GM23338 (cell line): Measurements from ENCODE around the gene GPC6. TPM values are rescaled to one million over a fixed set of nuclear protein-coding genes. Genes with fewer than 3 reads are reported as not detected.

ENCODE experiments used
- ATAC-seq: fragments of 200-7000 bp; cut with Tn5 transposase; 3 replicates; pipeline ENCODE4 v1.9.1; 2020
- DNase-seq: peaks from one replicate; pipeline ENCODE4 v3.0.0-alpha.2; 2015; ENCODE audit warnings: low spot score
- H2AFZ ChIP-seq: fragments of 200-600 bp; sonication (generic); 2 replicates; pipeline ENCODE4 v1.8.0; 2016; ENCODE audit warnings: antibody characterized with exemption, mild to moderate bottlenecking, moderate library complexity
- H3F3A ChIP-seq: fragments of 200-600 bp; sonication (generic); replicated peaks from 2 replicates; pipeline ENCODE4 v1.8.0; 2017; ENCODE audit warnings: antibody characterized with exemption, mixed run types, low read depth
- H3K27ac ChIP-seq: fragments of 200-600 bp; sonication (generic); 2 replicates; pipeline ENCODE4 v1.6.1; 2016; ENCODE audit warnings: low read depth
- H3K27me3 ChIP-seq: fragments of 200-600 bp; sonication (generic); 2 replicates; pipeline ENCODE4 v1.8.0; 2016; ENCODE audit warnings: mild to moderate bottlenecking, mixed run types, moderate library complexity; ENCODE audit not compliant: insufficient read depth
- H3K36me3 ChIP-seq: fragments of 200-600 bp; sonication (generic); 2 replicates; pipeline ENCODE4 v1.8.0; 2016; ENCODE audit warnings: mild to moderate bottlenecking; ENCODE audit not compliant: insufficient read depth
- H3K4me1 ChIP-seq: fragments of 200-600 bp; sonication (generic); 2 replicates; pipeline ENCODE4 v1.8.0; 2016; ENCODE audit warnings: mild to moderate bottlenecking, moderate library complexity; ENCODE audit not compliant: insufficient read depth
- H3K4me2 ChIP-seq: fragments of 200-600 bp; sonication (generic); 2 replicates; pipeline ENCODE4 v1.7.1; 2017; ENCODE audit warnings: mixed run types
- H3K4me3 ChIP-seq: fragments of 200-600 bp; sonication (generic); 2 replicates; pipeline ENCODE4 v1.6.1; 2016; ENCODE audit warnings: mixed run types
- H3K79me2 ChIP-seq: fragments of 200-600 bp; sonication (generic); replicated peaks from 2 replicates; pipeline ENCODE4 v1.8.0; 2017; ENCODE audit warnings: mild to moderate bottlenecking; ENCODE audit not compliant: insufficient read depth
- H3K9me2 ChIP-seq: fragments of 200-600 bp; sonication (generic); 2 replicates; pipeline ENCODE4 v1.8.0; 2017; ENCODE audit not compliant: insufficient read depth
- H4K20me1 ChIP-seq: fragments of 200-600 bp; sonication (generic); replicated peaks from 2 replicates; pipeline ENCODE4 v1.8.0; 2017; ENCODE audit warnings: mild to moderate bottlenecking; ENCODE audit not compliant: insufficient read depth
- H3K27ac Mint-ChIP-seq: 2 replicates; pipeline ENCODE4 v1.8.0; 2020; ENCODE audit warnings: inconsistent platforms, mild to moderate bottlenecking, moderate library complexity, mixed read lengths
- H3K27me3 Mint-ChIP-seq: 3 replicates; pipeline ENCODE4 v1.8.0; 2022; ENCODE audit warnings: low read depth, mild to moderate bottlenecking, moderate library complexity, mixed read lengths, inconsistent platforms; ENCODE audit not compliant: insufficient read depth, poor library complexity
- H3K36me3 Mint-ChIP-seq: 3 replicates; pipeline ENCODE4 v1.8.0; 2021; ENCODE audit warnings: low read depth, mild to moderate bottlenecking, inconsistent platforms, moderate library complexity, mixed read lengths
- H3K4me1 Mint-ChIP-seq: 3 replicates; pipeline ENCODE4 v1.8.0; 2020; ENCODE audit warnings: mild to moderate bottlenecking, inconsistent platforms, mixed read lengths
- H3K4me3 Mint-ChIP-seq: 3 replicates; pipeline ENCODE4 v1.8.0; 2021; ENCODE audit warnings: moderate library complexity, mild to moderate bottlenecking, inconsistent platforms, mixed read lengths
- H3K9me3 Mint-ChIP-seq: 3 replicates; pipeline ENCODE4 v1.8.0; 2020; ENCODE audit warnings: moderate library complexity, mild to moderate bottlenecking, inconsistent platforms, mixed read lengths
- CREB1 ChIP-seq: fragments of 250-450 bp; sonication (Bioruptor Pico); IDR thresholded peaks from 2 replicates; pipeline ENCODE4 v1.5.0; 2020; ENCODE audit warnings: low read depth, mild to moderate bottlenecking, moderate library complexity
- EZH2 ChIP-seq: fragments of 200-600 bp; sonication (generic); IDR thresholded peaks from one replicate; pipeline ENCODE4 v1.8.0; 2017; ENCODE audit warnings: antibody characterized with exemption, mild to moderate bottlenecking, low read depth; ENCODE audit not compliant: unreplicated experiment
- JUNB ChIP-seq: IDR thresholded peaks from one replicate; pipeline ENCODE4 v1.6.1; 2016; ENCODE audit warnings: antibody characterized with exemption; ENCODE audit not compliant: unreplicated experiment
- NANOG ChIP-seq: IDR thresholded peaks from 2 replicates; pipeline ENCODE4 v1.6.1; 2016; ENCODE audit warnings: antibody characterized with exemption, borderline replicate concordance
- POLR2AphosphoS5 ChIP-seq: IDR thresholded peaks from 2 replicates; pipeline ENCODE4 v1.6.1; 2016; ENCODE audit warnings: antibody characterized with exemption, low read depth
- ZNF114 ChIP-seq: fragments of 250-450 bp; sonication (Bioruptor Pico); IDR thresholded peaks from 2 replicates; pipeline ENCODE4 v1.5.0; 2020; ENCODE audit warnings: mild to moderate bottlenecking, moderate library complexity
- polyA plus RNA-seq: library from polyadenylated mRNA; unstranded; fragments of >200 nt; fragmentation: Nextera tagmentation; extraction: Ambion mirVana; gene quantifications from 2 replicates; pipeline ENCODE4 v1.2.1, GENCODE V29; 2016
- total RNA-seq: library from RNA; depleted of rRNA; stranded (reverse); fragments of >200 nt; shearing (Covaris generic); gene quantifications from 2 replicates; pipeline ENCODE4 v1.2.3, GENCODE V29; 2014
- TF ChIP-seq, protein P1 (sequence below): fragments of 250-450 bp; sonication (Bioruptor Pico); IDR thresholded peaks from 2 replicates; pipeline ENCODE4 v1.5.0; 2020; ENCODE audit warnings: mild to moderate bottlenecking, moderate library complexity
- TF ChIP-seq, protein P2 (sequence below): IDR thresholded peaks from 2 replicates; pipeline ENCODE4 v1.6.1; 2016; ENCODE audit warnings: antibody characterized with exemption
- TF ChIP-seq, protein P3 (sequence below): IDR thresholded peaks from one replicate; pipeline ENCODE4 v1.6.1; 2018; ENCODE audit warnings: antibody characterized with exemption; ENCODE audit not compliant: unreplicated experiment
- TF ChIP-seq, protein P4 (sequence below), 2 experiments: fragments of 200-600 bp in 1 of 2; sonication (generic) in 1 of 2; conservative IDR thresholded peaks; 2 replicates each; pipeline versions ENCODE4 v1.5.1 to v1.6.1; 2016 to 2017; ENCODE audit warnings: antibody characterized with exemption in 2 of 2, low read depth in 2 of 2, mild to moderate bottlenecking in 2 of 2, moderate library complexity in 1 of 2

Gene GPC6
- total and polyA plus RNA-seq, 2 experiments from 2014 or later, result 6.4 to 28.6 TPM

DNA sequence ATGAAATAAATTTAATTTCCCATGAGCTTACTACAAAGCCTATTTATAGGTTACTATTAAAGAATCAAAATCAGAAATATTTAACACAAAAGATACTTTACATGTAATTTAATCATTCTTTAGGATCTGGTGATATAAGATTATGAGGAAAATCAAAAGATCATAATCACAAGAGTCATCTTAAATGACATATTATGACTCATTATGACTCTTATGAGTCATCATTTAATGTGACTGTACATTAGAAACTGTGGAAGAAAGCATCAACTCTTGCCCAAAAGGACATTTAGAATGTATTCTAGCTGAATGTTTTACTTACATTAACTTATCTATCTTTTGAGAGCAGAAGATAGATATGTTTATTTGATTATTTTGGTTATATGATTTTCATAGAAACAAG lies 794.2 kb downstream of the GPC6 start:
- no peaks in the 10 kb centered on the region for H4K20me1 ChIP-seq
- H3K36me3 ChIP-seq, result no peaks in the 10 kb centered on the region
- H3K4me2 ChIP-seq, result no peak overlapping the region
- no peaks in the 10 kb centered on the region for H3K9me2 ChIP-seq
- no peaks in the 10 kb centered on the region for H3K27me3 Mint-ChIP-seq
- DNase-seq (no peak), ATAC-seq (no peak)
- H3K27ac ChIP-seq, result no peak overlapping the region
- H3K79me2 ChIP-seq, result no peaks in the 10 kb centered on the region
- no peaks in the 10 kb centered on the region for H3K36me3 Mint-ChIP-seq
- no peaks in the 10 kb centered on the region for H3K27me3 ChIP-seq
- TF ChIP-seq, protein P1, sequence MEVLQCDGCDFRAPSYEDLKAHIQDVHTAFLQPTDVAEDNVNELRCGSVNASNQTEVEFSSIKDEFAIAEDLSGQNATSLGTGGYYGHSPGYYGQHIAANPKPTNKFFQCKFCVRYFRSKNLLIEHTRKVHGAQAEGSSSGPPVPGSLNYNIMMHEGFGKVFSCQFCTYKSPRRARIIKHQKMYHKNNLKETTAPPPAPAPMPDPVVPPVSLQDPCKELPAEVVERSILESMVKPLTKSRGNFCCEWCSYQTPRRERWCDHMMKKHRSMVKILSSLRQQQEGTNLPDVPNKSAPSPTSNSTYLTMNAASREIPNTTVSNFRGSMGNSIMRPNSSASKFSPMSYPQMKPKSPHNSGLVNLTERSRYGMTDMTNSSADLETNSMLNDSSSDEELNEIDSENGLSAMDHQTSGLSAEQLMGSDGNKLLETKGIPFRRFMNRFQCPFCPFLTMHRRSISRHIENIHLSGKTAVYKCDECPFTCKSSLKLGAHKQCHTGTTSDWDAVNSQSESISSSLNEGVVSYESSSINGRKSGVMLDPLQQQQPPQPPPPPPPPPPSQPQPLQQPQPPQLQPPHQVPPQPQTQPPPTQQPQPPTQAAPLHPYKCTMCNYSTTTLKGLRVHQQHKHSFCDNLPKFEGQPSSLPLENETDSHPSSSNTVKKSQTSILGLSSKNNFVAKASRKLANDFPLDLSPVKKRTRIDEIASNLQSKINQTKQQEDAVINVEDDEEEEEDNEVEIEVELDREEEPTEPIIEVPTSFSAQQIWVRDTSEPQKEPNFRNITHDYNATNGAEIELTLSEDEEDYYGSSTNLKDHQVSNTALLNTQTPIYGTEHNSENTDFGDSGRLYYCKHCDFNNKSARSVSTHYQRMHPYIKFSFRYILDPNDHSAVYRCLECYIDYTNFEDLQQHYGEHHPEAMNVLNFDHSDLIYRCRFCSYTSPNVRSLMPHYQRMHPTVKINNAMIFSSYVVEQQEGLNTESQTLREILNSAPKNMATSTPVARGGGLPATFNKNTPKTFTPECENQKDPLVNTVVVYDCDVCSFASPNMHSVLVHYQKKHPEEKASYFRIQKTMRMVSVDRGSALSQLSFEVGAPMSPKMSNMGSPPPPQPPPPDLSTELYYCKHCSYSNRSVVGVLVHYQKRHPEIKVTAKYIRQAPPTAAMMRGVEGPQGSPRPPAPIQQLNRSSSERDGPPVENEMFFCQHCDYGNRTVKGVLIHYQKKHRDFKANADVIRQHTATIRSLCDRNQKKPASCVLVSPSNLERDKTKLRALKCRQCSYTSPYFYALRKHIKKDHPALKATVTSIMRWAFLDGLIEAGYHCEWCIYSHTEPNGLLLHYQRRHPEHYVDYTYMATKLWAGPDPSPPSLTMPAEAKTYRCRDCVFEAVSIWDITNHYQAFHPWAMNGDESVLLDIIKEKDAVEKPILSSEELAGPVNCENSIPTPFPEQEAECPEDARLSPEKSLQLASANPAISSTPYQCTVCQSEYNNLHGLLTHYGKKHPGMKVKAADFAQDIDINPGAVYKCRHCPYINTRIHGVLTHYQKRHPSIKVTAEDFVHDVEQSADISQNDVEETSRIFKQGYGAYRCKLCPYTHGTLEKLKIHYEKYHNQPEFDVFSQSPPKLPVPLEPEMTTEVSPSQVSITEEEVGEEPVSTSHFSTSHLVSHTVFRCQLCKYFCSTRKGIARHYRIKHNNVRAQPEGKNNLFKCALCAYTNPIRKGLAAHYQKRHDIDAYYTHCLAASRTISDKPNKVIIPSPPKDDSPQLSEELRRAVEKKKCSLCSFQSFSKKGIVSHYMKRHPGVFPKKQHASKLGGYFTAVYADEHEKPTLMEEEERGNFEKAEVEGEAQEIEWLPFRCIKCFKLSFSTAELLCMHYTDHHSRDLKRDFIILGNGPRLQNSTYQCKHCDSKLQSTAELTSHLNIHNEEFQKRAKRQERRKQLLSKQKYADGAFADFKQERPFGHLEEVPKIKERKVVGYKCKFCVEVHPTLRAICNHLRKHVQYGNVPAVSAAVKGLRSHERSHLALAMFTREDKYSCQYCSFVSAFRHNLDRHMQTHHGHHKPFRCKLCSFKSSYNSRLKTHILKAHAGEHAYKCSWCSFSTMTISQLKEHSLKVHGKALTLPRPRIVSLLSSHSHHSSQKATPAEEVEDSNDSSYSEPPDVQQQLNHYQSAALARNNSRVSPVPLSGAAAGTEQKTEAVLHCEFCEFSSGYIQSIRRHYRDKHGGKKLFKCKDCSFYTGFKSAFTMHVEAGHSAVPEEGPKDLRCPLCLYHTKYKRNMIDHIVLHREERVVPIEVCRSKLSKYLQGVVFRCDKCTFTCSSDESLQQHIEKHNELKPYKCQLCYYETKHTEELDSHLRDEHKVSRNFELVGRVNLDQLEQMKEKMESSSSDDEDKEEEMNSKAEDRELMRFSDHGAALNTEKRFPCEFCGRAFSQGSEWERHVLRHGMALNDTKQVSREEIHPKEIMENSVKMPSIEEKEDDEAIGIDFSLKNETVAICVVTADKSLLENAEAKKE (CRISPR knock-in tag), result no peak
- TF ChIP-seq POLR2AphosphoS5, result no peak
- TF ChIP-seq JUNB, result no peak
- no peak for TF ChIP-seq NANOG
- no peak for TF ChIP-seq CREB1 (CRISPR knock-in tag)
- TF ChIP-seq, protein P2, sequence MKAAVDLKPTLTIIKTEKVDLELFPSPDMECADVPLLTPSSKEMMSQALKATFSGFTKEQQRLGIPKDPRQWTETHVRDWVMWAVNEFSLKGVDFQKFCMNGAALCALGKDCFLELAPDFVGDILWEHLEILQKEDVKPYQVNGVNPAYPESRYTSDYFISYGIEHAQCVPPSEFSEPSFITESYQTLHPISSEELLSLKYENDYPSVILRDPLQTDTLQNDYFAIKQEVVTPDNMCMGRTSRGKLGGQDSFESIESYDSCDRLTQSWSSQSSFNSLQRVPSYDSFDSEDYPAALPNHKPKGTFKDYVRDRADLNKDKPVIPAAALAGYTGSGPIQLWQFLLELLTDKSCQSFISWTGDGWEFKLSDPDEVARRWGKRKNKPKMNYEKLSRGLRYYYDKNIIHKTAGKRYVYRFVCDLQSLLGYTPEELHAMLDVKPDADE, result no peak
- TF ChIP-seq, protein P3, sequence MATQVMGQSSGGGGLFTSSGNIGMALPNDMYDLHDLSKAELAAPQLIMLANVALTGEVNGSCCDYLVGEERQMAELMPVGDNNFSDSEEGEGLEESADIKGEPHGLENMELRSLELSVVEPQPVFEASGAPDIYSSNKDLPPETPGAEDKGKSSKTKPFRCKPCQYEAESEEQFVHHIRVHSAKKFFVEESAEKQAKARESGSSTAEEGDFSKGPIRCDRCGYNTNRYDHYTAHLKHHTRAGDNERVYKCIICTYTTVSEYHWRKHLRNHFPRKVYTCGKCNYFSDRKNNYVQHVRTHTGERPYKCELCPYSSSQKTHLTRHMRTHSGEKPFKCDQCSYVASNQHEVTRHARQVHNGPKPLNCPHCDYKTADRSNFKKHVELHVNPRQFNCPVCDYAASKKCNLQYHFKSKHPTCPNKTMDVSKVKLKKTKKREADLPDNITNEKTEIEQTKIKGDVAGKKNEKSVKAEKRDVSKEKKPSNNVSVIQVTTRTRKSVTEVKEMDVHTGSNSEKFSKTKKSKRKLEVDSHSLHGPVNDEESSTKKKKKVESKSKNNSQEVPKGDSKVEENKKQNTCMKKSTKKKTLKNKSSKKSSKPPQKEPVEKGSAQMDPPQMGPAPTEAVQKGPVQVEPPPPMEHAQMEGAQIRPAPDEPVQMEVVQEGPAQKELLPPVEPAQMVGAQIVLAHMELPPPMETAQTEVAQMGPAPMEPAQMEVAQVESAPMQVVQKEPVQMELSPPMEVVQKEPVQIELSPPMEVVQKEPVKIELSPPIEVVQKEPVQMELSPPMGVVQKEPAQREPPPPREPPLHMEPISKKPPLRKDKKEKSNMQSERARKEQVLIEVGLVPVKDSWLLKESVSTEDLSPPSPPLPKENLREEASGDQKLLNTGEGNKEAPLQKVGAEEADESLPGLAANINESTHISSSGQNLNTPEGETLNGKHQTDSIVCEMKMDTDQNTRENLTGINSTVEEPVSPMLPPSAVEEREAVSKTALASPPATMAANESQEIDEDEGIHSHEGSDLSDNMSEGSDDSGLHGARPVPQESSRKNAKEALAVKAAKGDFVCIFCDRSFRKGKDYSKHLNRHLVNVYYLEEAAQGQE, result no peak
- TF ChIP-seq, protein P4, sequence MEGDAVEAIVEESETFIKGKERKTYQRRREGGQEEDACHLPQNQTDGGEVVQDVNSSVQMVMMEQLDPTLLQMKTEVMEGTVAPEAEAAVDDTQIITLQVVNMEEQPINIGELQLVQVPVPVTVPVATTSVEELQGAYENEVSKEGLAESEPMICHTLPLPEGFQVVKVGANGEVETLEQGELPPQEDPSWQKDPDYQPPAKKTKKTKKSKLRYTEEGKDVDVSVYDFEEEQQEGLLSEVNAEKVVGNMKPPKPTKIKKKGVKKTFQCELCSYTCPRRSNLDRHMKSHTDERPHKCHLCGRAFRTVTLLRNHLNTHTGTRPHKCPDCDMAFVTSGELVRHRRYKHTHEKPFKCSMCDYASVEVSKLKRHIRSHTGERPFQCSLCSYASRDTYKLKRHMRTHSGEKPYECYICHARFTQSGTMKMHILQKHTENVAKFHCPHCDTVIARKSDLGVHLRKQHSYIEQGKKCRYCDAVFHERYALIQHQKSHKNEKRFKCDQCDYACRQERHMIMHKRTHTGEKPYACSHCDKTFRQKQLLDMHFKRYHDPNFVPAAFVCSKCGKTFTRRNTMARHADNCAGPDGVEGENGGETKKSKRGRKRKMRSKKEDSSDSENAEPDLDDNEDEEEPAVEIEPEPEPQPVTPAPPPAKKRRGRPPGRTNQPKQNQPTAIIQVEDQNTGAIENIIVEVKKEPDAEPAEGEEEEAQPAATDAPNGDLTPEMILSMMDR (conservative IDR thresholded peaks at IDR 0.05; ENCODE audit: low read depth in 2 of 2), result no peak
- no peak for TF ChIP-seq EZH2
- TF ChIP-seq ZNF114 (CRISPR knock-in tag), result no peak
- H3K27ac Mint-ChIP-seq, result no peak overlapping the region
- H3F3A ChIP-seq, result no peaks in the 10 kb centered on the region
- no peaks in the 10 kb centered on the region for H3K4me1 Mint-ChIP-seq
- H2AFZ ChIP-seq, result no peak overlapping the region
- H3K4me3 ChIP-seq, result no peak overlapping the region
- H3K9me3 Mint-ChIP-seq, result no peaks in the 10 kb centered on the region
- H3K4me3 Mint-ChIP-seq, result no peak overlapping the region
- H3K4me1 ChIP-seq, result no peaks in the 10 kb centered on the region
